GM12873 (cell line): Measurements from ENCODE around the gene PTPRD.

ENCODE experiments used
- CTCF ChIP-seq: IDR thresholded peaks from 2 replicates; pipeline ENCODE4 v1.5.1; 2012; ENCODE audit warnings: low read depth, mild to moderate bottlenecking, moderate library complexity, low read length, control low read depth; ENCODE audit not compliant: insufficient read depth; ENCODE audit errors: missing control alignments

Gene PTPRD

GRCh38 chr9:9670454-9670853, 942.3 kb downstream of the PTPRD start:
- TF ChIP-seq CTCF = no peak

- TF ChIP-seq CTCF = no peak
These were observed 967.8 kb downstream of the PTPRD start for GRCh38 chr9:9645006-9645405.

GRCh38 chr9:9631284-9631683, 981.5 kb downstream of the PTPRD start:
- no peak for TF ChIP-seq CTCF

GRCh38 chr9:9625248-9625647, 987.6 kb downstream of the PTPRD start:
- TF ChIP-seq CTCF = no peak

GRCh38 chr9:9623506-9623905, 989.3 kb downstream of the PTPRD start:
- no peak for TF ChIP-seq CTCF

- TF ChIP-seq CTCF = no peak
These were observed 991.4 kb downstream of the PTPRD start for GRCh38 chr9:9621355-9621940.

- TF ChIP-seq CTCF = no peak
These were observed 992.1 kb downstream of the PTPRD start for GRCh38 chr9:9620736-9621135.

GRCh38 chr9:9615086-9615485, 997.7 kb downstream of the PTPRD start:
- TF ChIP-seq CTCF = no peak
